ENCODE results near the gene SRP14.

GRCh38 chr15:40080104-40080503, 41.1 kb upstream of the SRP14 start:
- TF ChIP-seq CTCF (IDR thresholded peaks at IDR 0.05) (no peak), POLR2A (IDR thresholded peaks at IDR 0.05) (no peak)

Measured in adrenal gland (tissue), 5 donors.